HUDEP-2 (cell line): ENCODE results near the gene DPM2.

Experiments used
- DNase-seq, 76 experiments: peaks; one replicate each; lab custom pipeline; 2025; ENCODE audit not compliant: unreplicated experiment in 76 of 76; lab: John Stamatoyannopoulos, UW

Gene DPM2

GRCh38 chr9:127921557-127922120, 16.0 kb downstream of the DPM2 start:
- DNase-seq = peak in 44 of 76 experiments; percentile 17 to 70 (median 44)

- DNase-seq = no peak
Measured at GRCh38 chr9:127920794-127921193, 16.9 kb downstream of the DPM2 start.

- DNase-seq = peak in 12 of 76 experiments; percentile 22 to 61 (median 34)
Measured at GRCh38 chr9:127919253-127919815, 18.3 kb downstream of the DPM2 start.

DNA sequence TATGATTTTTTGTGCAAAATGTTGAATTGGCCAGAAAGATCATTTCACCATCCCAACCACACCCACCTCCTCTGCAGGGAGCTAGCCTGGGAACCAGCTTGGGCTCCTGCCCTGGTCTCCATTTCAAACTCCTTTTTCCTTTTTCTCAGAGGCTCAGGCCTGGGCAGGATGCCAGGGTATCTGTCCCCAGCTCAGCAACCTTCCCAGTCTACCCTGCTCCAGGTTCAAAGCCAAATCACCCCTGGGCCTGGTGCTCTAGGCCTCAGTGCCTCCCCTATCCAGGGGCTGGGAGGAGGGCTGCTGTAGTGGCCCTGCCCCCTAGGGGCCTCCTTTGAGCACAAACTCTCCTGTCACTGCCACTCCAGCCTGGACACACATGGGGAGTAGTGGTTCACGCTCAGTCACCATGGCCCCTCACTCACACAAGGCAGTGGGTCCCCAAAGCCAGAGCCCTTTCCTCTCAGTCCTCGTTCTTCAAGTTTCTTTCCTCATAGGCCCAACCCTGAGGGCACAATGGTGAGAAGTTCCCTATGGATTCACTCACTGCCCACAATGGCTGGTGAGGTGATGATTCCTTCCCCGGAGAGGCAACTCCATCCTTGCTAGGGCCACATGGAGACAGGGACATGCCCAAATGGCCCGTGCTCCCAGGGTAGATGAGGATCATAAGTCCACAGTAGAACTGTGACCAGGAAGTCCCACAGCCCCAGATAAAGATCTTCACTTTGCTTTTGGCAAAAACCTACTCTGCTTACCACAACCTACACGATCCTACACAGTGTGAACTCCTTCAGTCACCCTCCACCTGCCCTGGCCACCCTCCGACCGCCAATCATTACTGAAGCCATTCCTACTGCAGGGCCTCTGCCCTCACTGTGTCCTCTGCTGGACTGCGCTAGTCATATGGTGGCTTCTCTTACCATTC, 19.2 kb downstream of the DPM2 start:
- DNase-seq = peak in 41 of 76 experiments; percentile 11 to 60 (median 37)

- DNase-seq = no peak
Measured at GRCh38 chr9:127917603-127918002, 20.1 kb downstream of the DPM2 start.

- peak in 73 of 76 experiments; percentile 49 to 98 (median 91) for DNase-seq
Measured at GRCh38 chr9:127916720-127917581, 20.7 kb downstream of the DPM2 start, which contains the start of gene ST6GALNAC4. Gene ST6GALNAC4, minus strand, starts transcription at chr9:127917041. Its CDS starts 622 bp downstream, at chr9:127916419.

GRCh38 chr9:127915801-127916719, 21.6 kb downstream of the DPM2 start:
- DNase-seq = peak in 3 of 76 experiments; percentile 34 to 39 (median 35)

DNA sequence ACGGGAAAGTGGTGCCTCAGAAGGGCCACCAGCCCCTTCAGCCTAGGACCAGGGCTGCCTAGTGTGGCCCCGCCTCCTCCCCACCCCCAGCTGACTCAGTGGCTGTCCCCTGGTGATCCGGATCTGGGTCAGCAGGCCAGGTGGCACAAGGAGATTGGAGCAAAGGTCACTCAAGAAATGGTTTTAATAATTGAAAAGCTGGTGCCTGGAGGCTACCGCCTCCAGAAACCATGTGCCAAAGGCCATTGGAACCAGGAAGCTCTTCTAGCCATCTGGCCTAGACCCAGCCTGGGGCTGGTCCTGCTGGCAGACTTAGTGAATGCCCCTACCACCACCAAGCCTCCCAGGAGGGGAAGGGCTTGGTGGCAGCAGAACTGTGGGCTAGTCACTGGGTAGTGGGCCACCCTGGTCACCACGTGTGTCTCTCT, 22.3 kb downstream of the DPM2 start:
- DNase-seq = peak in 65 of 76 experiments; percentile 24 to 79 (median 57)

GRCh38 chr9:127913682-127914081, 24.0 kb downstream of the DPM2 start:
- DNase-seq = no peak

GRCh38 chr9:127912882-127913281, 24.8 kb downstream of the DPM2 start:
- DNase-seq = no peak

DNA sequence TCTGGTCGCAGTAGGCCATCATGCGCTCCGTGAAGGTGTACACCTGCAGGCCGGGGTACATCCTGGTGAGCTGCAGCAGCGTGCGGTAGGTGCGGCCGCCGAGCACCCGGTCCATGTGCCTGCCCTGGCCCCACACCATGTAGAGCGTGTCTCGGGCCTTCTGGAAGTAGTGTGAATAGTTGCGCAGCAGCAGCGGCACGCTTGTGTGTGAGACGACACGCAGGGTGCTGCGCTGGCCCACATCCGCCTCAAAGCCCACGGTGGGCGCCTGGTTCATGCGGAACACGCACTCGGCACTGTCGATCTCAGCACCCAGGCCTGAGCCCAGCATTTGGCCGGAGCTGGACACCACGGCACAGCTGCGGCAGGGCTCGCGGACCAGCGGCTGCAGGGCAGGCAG, 25.4 kb downstream of the DPM2 start:
- DNase-seq = no peak

DNA sequence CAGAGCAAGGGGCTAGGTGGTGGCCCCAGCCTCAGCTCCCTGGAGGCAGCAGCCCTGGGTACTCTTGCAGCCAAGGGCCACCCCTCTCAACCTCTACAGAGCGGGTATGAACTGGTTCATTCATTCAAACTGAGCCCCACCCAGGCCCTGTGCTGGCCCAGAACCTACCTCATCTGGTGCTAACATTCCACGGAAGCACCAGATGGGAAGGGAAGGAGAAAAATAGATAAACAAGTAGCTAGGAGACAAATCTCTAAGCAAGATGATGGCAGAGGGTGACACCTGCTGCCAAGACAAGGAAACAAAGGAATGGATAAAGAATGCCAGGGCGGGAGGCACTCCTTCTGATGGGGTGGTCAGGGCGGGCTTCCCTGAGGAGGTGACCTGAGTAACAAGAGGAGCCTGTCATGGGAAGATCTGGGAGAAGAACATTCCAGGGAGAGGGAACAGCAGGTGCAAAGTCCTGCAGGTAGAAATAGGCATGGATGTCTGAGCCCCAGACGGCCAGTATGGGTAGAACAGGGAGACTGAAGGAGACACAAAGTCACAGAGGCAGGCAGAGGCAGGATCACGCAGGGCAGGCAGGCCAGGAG, 26.9 kb downstream of the DPM2 start:
- peak in 15 of 76 experiments; percentile 19 to 62 (median 34) for DNase-seq

DNA sequence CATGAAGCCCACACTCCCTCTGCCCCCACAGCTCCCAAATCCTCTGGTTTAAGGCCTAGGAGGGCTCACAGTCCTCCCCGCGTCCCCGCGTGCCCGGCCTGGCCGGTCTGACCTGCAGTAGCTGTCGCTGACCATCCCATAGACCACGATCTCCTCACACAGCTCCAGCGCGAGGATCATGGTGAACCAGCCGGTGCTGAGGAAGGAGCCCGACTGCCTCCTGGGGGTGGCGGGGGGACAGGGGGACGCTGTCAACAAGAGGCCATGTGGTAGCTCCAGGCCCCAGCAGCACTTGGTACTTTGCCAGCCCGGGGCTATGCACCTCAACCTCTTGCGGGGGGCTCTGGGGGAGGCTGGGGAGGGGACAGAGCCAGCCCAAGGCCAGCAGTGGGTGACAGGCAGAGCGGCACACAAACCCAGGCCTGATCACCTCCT, 27.8 kb downstream of the DPM2 start:
- no peak for DNase-seq

- no peak for DNase-seq
Measured at GRCh38 chr9:127908660-127908926, 29.1 kb downstream of the DPM2 start.

DNA sequence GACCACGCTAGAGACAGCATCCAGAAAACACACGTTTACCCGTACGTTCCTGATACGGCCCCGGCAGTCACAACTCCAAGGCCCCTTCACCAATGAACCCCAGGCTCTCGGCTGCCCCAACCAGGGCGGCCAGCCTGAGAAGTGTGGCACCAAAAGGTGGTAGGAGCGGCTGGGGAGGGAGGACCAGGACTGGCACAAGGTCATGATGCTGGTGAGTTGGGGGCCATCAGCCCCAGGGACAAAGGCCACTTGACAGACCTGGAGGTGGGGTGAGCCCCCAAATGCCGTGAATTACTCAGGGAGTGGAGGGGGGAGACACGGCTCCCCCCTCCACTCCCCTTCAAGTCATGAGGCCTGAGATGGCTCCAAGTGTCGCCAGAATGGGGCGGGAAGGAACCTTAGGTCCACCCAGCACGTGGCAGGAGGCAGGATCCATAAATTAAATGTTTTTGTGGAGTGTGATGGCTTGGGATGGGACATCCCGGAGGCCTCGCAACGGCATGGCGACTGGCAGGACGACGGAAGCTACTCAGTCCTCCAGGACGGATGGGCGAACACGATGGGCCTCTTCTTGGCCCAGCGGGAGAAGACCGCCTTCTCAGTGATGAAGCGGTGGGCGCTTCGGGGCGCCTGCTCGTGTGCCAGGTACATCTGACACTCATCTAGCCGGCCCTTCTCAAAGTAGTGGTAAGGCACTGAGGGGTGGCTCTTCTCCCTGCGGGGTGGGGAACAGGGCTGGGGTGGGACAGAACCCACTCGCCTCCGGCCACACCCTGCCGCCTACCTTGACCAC, 29.6 kb downstream of the DPM2 start:
- DNase-seq = no peak

DNA sequence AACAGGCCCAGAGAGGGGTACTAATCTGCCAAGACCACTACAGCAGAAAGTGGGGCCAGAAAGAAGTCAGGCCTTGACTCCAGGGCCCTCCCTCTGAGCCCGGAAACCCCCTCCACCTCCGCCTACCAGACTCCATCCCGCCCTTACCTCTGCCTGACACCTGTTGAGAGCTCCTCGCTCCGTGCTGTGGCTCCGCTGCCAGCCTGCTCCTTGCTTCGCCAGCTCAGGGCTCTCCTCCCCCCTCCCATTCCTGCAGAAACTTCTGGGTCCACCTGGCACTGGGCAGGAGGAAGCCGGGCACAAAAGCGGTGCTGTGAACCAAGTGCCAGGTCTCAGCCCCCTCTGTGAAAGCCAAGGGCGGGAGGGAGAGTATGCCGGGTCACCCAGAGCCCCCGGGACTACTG, 31.9 kb downstream of the DPM2 start:
- no peak for DNase-seq

GRCh38 chr9:127905004-127905728, 32.5 kb downstream of the DPM2 start:
- peak in 1 of 76 experiments; percentile 11 for DNase-seq

DNA sequence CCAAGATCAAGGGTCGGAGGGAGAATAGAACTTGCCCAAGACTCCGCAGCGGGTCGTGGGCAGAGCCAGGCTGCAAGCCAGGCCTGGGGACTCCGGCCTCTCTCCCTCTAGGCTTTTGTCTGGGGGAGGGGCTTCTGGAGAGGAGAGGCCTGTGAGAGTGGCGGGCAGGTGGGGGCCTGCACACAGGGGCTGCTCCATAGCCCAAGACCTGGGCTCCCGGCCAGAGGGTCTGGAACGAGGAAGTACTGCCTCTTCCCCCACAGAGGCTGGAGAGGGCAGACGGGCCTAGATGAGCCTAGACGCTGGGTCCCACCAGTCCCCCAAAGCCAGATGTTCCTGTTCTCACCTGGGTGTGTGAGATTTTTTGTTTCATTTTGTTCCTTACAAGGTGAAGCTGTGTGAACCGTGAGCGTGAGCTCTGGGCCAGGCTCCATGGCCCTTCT, 33.1 kb downstream of the DPM2 start:
- DNase-seq = no peak
